ENCODE data around the gene MTX1. TPM values are rescaled to one million over a fixed set of nuclear protein-coding genes. Genes with fewer than 3 reads are reported as not detected.
A peak's percentile ranks its signal among the peaks of the same experiment; 100 is the strongest.

The MTX1 gene
- total and polyA plus RNA-seq, 12 donors, result 26.7 to 111 (median 45.9) TPM

DNA sequence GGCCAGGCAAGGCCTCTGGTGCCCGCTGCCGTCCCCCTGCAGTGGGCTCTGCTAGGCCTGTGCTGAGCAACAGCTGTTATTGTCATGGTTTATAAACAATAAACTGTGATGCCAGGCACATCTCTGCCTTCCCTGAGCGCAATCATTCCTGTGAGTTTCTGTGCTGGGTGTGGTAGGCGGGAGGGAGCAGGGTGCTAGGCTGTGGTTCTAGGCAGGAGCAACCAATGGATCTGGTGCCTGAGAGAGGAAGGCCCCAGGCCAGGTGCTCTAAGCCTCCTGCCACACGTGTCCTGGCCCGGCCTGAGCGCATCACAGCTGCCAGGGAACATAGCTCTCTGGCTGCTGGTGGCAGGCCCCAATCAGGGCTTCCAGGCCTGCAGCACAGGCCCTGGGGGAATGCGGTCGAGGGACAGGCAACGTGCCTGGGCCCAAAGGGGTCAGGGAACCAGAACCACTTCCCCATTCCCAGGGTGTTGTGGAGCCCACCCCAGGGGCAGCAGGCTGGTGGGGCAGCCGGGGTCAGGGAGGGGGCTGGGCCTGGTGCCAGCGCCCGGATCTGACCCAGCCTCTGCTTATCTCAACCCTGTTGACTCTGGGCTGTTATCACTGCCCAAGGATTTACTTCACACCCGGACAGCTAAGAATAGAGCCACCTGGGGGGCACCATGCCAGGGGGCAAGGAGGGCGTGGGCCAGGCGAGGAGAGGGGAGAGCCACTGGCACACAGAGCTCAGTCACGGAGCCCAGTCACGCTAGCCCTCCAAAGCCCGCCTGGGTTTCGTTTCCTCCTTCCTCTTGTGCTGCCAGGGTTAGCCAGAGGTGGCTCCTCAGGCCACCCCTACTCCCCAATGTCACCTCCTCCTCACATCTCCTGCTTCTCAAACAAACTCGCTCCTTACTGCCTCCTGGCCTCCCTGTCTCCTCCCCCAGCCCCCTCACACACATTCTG, 23.4 kb upstream of the MTX1 start:
- intact Hi-C loops (cut with DNase I), result no loop called here

DNA sequence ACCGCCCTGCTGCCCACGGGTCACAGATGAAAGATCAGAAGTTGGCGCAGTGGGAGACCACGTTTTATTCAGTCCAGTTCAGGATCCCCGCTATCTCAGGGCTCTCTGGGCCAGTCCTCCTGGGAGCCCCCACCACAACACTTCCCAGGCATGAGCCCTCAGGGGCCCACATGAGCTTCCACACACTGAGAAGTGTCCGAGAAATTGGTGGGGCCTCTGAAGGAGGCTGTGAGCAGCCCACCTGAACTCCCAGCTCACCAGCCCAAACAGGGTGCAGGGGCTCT, 22.8 kb upstream of the MTX1 start:
- Histone ChIP-seq H3K36me3 (replicated peaks in 1 of 2) (no peaks in the 10 kb centered on the region), H3K27me3 (no peaks in the 10 kb centered on the region), H3K4me1 (replicated peaks in 1 of 2) (no peaks in the 10 kb centered on the region), H3K9me3 (replicated peaks in 1 of 3) (no peaks in the 10 kb centered on the region), H3K4me3 (no peak overlapping the region), H3K27ac (peak overlapping the region in 1 of 5 donors; percentile 12)
- 63 to 74% (median 71%) methylated on average over 6 of the region's 6 CpGs for WGBS, 4 donors
- TF ChIP-seq, protein P1, sequence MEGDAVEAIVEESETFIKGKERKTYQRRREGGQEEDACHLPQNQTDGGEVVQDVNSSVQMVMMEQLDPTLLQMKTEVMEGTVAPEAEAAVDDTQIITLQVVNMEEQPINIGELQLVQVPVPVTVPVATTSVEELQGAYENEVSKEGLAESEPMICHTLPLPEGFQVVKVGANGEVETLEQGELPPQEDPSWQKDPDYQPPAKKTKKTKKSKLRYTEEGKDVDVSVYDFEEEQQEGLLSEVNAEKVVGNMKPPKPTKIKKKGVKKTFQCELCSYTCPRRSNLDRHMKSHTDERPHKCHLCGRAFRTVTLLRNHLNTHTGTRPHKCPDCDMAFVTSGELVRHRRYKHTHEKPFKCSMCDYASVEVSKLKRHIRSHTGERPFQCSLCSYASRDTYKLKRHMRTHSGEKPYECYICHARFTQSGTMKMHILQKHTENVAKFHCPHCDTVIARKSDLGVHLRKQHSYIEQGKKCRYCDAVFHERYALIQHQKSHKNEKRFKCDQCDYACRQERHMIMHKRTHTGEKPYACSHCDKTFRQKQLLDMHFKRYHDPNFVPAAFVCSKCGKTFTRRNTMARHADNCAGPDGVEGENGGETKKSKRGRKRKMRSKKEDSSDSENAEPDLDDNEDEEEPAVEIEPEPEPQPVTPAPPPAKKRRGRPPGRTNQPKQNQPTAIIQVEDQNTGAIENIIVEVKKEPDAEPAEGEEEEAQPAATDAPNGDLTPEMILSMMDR (IDR thresholded peaks at IDR 0.05), result no peak
- TF ChIP-seq POLR2A (IDR thresholded peaks at IDR 0.05), result no peak
- DNase-seq, result no peak
- intact Hi-C loops (cut with DNase I), result no loop called here

More for the DNA sequence above, 23.4 kb upstream of the MTX1 start:
- peak in 4 of 7 donors; percentile 19 to 47 (median 40) for DNase-seq
- 46 to 57% (median 54%) methylated on average over 11 to 21 of the region's 21 CpGs for WGBS, 4 donors
- Histone ChIP-seq H3K27me3 (no peaks in the 10 kb centered on the region), H3K27ac (peak overlapping the region in 2 of 5 donors; percentile 12 to 29), H3K9me3 (replicated peaks in 1 of 3) (no peaks in the 10 kb centered on the region), H3K36me3 (replicated peaks in 1 of 2) (no peaks in the 10 kb centered on the region), H3K4me3 (no peak overlapping the region), H3K4me1 (replicated peaks in 1 of 2) (no peaks in the 10 kb centered on the region)
- TF ChIP-seq, protein P1 (IDR thresholded peaks at IDR 0.05), result no peak
- TF ChIP-seq POLR2A (IDR thresholded peaks at IDR 0.05), result no peak

DNA sequence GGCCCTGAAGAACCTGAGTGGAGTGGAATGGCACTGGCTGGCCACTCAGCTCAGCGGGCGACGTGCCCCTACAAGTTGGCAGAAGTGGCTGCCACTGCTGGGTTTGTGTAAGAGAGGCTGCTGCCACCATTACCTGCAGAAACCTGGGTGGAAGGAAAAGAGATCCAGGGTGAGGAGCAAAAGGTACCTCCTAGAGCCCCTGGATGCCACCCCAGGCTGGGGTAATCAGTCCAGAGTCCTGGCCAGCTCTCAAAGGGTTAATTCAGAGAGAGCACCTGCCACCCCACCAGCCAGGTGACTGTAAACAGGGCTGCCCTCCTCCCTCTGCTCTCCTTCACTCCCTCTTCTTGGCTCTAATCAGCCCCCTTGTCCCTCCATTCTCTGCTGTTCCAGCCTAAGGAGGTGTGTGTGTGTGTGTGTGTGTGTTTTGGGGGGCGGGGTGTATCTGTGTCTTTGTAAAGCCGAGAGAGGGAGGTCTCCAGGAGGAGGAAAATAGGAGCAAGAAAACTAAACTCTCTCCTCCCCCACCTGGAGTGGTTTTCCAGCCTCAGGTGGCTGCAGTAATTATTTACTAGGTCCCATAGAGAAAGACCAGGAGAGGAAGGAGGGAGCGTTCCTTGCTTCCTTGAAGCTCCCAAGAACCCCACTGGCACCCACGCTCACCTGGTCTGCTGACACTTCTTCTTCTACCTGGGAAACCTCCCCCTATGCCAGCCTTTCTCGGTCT, 22.3 kb upstream of the MTX1 start:
- no peak overlapping the region for H3K27ac ChIP-seq
- H3K36me3 ChIP-seq (replicated peaks in 1 of 2), result no peaks in the 10 kb centered on the region
- H3K27me3 ChIP-seq, result no peaks in the 10 kb centered on the region
- TF ChIP-seq, protein P1 (IDR thresholded peaks at IDR 0.05), result no peak
- no peak for TF ChIP-seq POLR2A (IDR thresholded peaks at IDR 0.05)
- DNase-seq, result peak in 1 of 7 donors; percentile 12
- H3K4me3 ChIP-seq, result no peak overlapping the region
- H3K4me1 ChIP-seq (replicated peaks in 1 of 2), result no peaks in the 10 kb centered on the region
- intact Hi-C loops (cut with DNase I), result no loop called here
- 64 to 76% (median 73%) methylated on average over 5 to 8 of the region's 8 CpGs for WGBS, 4 donors
- no peaks in the 10 kb centered on the region for H3K9me3 ChIP-seq (replicated peaks in 1 of 3)

DNA sequence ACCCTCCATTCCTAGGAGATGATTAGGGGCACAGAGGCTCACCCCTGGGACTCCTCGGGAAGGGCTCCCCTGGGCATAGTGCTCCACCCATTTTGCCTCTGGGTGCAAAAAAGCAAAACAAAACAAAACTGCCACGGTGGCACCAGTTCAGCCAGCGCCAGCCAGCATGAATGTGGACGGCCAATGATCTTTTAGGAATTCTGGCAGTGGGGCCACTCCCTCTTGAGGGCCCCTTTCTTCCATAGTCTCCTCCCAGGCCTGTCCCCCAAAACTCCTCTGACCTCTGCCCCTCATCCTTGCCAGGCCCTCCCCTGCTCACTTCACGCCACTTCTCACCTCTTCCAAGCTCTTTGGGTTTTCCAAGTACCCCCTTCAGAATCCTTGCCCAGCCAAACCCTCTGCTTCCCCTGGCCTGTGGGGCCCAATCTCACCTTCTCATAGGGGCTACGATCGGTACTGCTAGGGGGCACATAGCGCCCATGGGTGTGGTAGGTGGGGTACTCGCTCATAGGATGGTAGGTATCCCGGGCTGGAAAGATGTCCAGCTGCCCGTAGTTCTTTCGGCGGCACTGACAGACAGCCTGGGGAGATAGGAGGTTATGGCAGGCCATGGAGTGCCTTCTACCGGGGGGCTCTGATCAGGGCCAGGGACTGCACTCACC, 21.6 kb upstream of the MTX1 start:
- TF ChIP-seq, protein P1 (IDR thresholded peaks at IDR 0.05), result no peak
- TF ChIP-seq POLR2A (IDR thresholded peaks at IDR 0.05), result no peak
- H3K9me3 ChIP-seq (replicated peaks in 1 of 3), result no peaks in the 10 kb centered on the region
- H3K4me3 ChIP-seq, result no peak overlapping the region
- no peaks in the 10 kb centered on the region for H3K4me1 ChIP-seq (replicated peaks in 1 of 2)
- 67 to 81% (median 74%) methylated on average over 13 to 14 of the region's 14 CpGs for WGBS, 4 donors
- intact Hi-C loops (cut with DNase I), result no loop called here
- no peak overlapping the region for H3K27ac ChIP-seq
- H3K36me3 ChIP-seq (replicated peaks in 1 of 2), result no peaks in the 10 kb centered on the region
- DNase-seq, result peak in 1 of 7 donors; percentile 10
- H3K27me3 ChIP-seq, result no peaks in the 10 kb centered on the region

Data from adrenal gland (tissue), 12 donors.